A549 (cell line): ENCODE measurements around the gene ESRRG. TPM values are rescaled to one million over a fixed set of nuclear protein-coding genes. Genes with fewer than 3 reads are reported as not detected.
"Not testable (repeated sequence)": the region's sequence is repeated elsewhere in the genome, so short reads cannot be mapped to it uniquely, and the experiment has no call there.

Experiments
- ATAC-seq, 2 experiments: fragments of 200-7000 bp in 1 of 2; fragments of >200 bp in 1 of 2; cut with Nextera tagmentation in 1 of 2; cut with Tn5 transposase in 1 of 2; 3 replicates each; pipeline versions ENCODE4 v1.8.0 to v1.9.1; 2018 to 2020; ENCODE audit warnings: mild to moderate bottlenecking in 1 of 2, moderate library complexity in 1 of 2
- CTCF ChIA-PET: fragments of 300-600 bp; sonication (Branson Sonifier 250); formaldehyde crosslinking; extraction: SDS; loops from one replicate; lab custom pipeline; 2021; ENCODE audit warnings: antibody characterized with exemption, inconsistent platforms; lab: Yijun Ruan, JAX
- POLR2A ChIA-PET: fragments of 350-600 bp; formaldehyde crosslinking; extraction: SDS; loops from one replicate; lab custom pipeline; 2021; ENCODE audit warnings: antibody characterized with exemption, inconsistent platforms; lab: Yijun Ruan, JAX
- DNase-seq, 2 experiments: peaks; one replicate each; pipeline versions ENCODE4 v3.0.0 to v3.0.0-alpha.2; 2011 to 2016; ENCODE audit warnings: low read depth in 1 of 2, low spot score in 1 of 2
- FAIRE-seq: peaks from 2 replicates; lab custom pipeline; 2011; peaks lifted over from hg19 to GRCh38; lab: Jason Lieb, UNC
- H3K27ac ChIP-seq, 2 experiments: fragments of >200 bp; sonication (Bioruptor Twin); formaldehyde crosslinking; 3 replicates each; pipeline ENCODE4 v1.5.1; 2016 to 2017
- H3K4me1 ChIP-seq: fragments of >200 bp; sonication (Bioruptor Twin); formaldehyde crosslinking; 3 replicates; pipeline ENCODE4 v1.6.1; 2016
- H3K4me2 ChIP-seq: fragments of >200 bp; sonication (Bioruptor Twin); formaldehyde crosslinking; 3 replicates; pipeline ENCODE4 v1.6.1; 2016
- H3K4me3 ChIP-seq: fragments of >200 bp; sonication (Bioruptor Twin); formaldehyde crosslinking; 3 replicates; pipeline ENCODE4 v1.5.1; 2016
- H3K9me3 ChIP-seq: fragments of >200 bp; sonication (Bioruptor Twin); formaldehyde crosslinking; 3 replicates; pipeline ENCODE4 v1.6.1; 2016
- CBX2 ChIP-seq: fragments of 200-600 bp; sonication (generic); IDR thresholded peaks from 2 replicates; pipeline ENCODE4 v1.6.1; 2016; ENCODE audit warnings: low read depth, mild to moderate bottlenecking, borderline replicate concordance
- CBX8 ChIP-seq: fragments of 200-600 bp; sonication (generic); IDR thresholded peaks from 2 replicates; pipeline ENCODE4 v1.6.1; 2016
- CEBPB ChIP-seq, 2 experiments: fragments of >200 bp in 1 of 2; sonication (Bioruptor Twin) in 1 of 2; formaldehyde crosslinking in 1 of 2; IDR thresholded peaks; 2 replicates each; pipeline ENCODE4 v1.6.1; 2012 to 2016
- CHD2 ChIP-seq: fragments of 150-350 bp; IDR thresholded peaks from 2 replicates; pipeline ENCODE4 v1.6.1; 2014; ENCODE audit warnings: low read length; ENCODE audit not compliant: partially characterized antibody
- CHD4 ChIP-seq: fragments of 200-600 bp; sonication (generic); IDR thresholded peaks from 2 replicates; pipeline ENCODE4 v1.6.1; 2016; ENCODE audit warnings: antibody characterized with exemption, mild to moderate bottlenecking, borderline replicate concordance
- FOSL2 ChIP-seq, 2 experiments: fragments of 450-650 bp in 1 of 2; fragments of >200 bp in 1 of 2; sonication (Bioruptor Twin) in 1 of 2; formaldehyde crosslinking; IDR thresholded peaks; 2 replicates each; pipeline versions ENCODE4 v1.5.0 to v1.6.1; 2016 to 2020; ENCODE audit warnings: mild to moderate bottlenecking in 1 of 2, moderate library complexity in 1 of 2
- JUN ChIP-seq, 2 experiments: fragments of >200 bp; sonication (Bioruptor Twin); formaldehyde crosslinking; IDR thresholded peaks; 2 replicates in 1 of 2; 3 replicates in 1 of 2; pipeline ENCODE4 v1.6.1; 2016 to 2017
- JUNB ChIP-seq: fragments of >200 bp; sonication (Bioruptor Twin); formaldehyde crosslinking; IDR thresholded peaks from 2 replicates; pipeline ENCODE4 v1.6.1; 2016
- MYC ChIP-seq: IDR thresholded peaks from 2 replicates; pipeline ENCODE4 v1.6.1; 2012; ENCODE audit warnings: mild to moderate bottlenecking, inconsistent platforms, low read length, improper control_type of control experiment, borderline replicate concordance
- NPAS2 ChIP-seq: fragments of 250-450 bp; sonication (Bioruptor Pico); IDR thresholded peaks from 2 replicates; pipeline ENCODE4 v1.8.0; 2022; ENCODE audit warnings: mild to moderate bottlenecking, moderate library complexity, borderline replicate concordance
- RARB ChIP-seq: fragments of 250-450 bp; sonication (Bioruptor Pico); IDR thresholded peaks from 2 replicates; pipeline ENCODE4 v1.8.0; 2021; ENCODE audit warnings: mild to moderate bottlenecking, moderate library complexity
- SMC3 ChIP-seq: fragments of >200 bp; sonication (Bioruptor Twin); formaldehyde crosslinking; IDR thresholded peaks from 3 replicates; pipeline ENCODE4 v1.6.1; 2018; ENCODE audit warnings: inconsistent platforms
- TFCP2L1 ChIP-seq: fragments of 250-450 bp; sonication (Bioruptor Pico); IDR thresholded peaks from 2 replicates; pipeline ENCODE4 v1.5.0; 2021; ENCODE audit warnings: mild to moderate bottlenecking
- TP53 ChIP-seq: fragments of 250-450 bp; sonication (Bioruptor Pico); IDR thresholded peaks from 2 replicates; pipeline ENCODE4 v1.5.0; 2021; ENCODE audit warnings: mild to moderate bottlenecking, moderate library complexity
- WGBS: methylation state at CpG from one replicate; pipeline ENCODE4 v1.1.6; 2017; ENCODE audit errors: missing lambda C conversion rate; 5-methylcytosine and 5-hydroxymethylcytosine counted together
- polyA plus RNA-seq, 4 experiments: library from polyadenylated mRNA; depleted of rRNA in 3 of 4; stranded (reverse); fragments of >200 nt; fragmentation: RNase III in 1 of 4; extraction: RNeasy Plus Mini Kit Qiagen cat#74134 plus additional on column Dnase treatment in 1 of 4; gene quantifications; 2 replicates in 3 of 4; 3 replicates in 1 of 4; pipeline ENCODE4 v1.2.3, GENCODE V29; 2011 to 2017
- TF ChIP-seq, protein P1 (sequence below): fragments of 450-650 bp; IDR thresholded peaks from 2 replicates; pipeline ENCODE4 v1.6.1; 2014; ENCODE audit warnings: antibody characterized with exemption
- TF ChIP-seq, protein P2 (sequence below): fragments of >200 bp; sonication (Bioruptor Twin); formaldehyde crosslinking; IDR thresholded peaks from 2 replicates; pipeline ENCODE4 v1.6.1; 2016
- TF ChIP-seq, protein P3 (sequence below): fragments of 250-450 bp; sonication (Bioruptor Pico); IDR thresholded peaks from 2 replicates; pipeline ENCODE4 v1.5.0; 2021; ENCODE audit warnings: mild to moderate bottlenecking, moderate library complexity, borderline replicate concordance
- TF ChIP-seq, protein P4 (sequence below): IDR thresholded peaks from 2 replicates; pipeline ENCODE4 v1.6.1; 2012; ENCODE audit warnings: low read depth, borderline replicate concordance
- TF ChIP-seq, protein P5 (sequence below): IDR thresholded peaks from 2 replicates; pipeline ENCODE4 v1.6.1; 2012

The ESRRG gene
- polyA plus RNA-seq, 2 of the 4 experiments (the other 2 are of a cell fraction) = 0.09 TPM; not detected in 1

DNA sequence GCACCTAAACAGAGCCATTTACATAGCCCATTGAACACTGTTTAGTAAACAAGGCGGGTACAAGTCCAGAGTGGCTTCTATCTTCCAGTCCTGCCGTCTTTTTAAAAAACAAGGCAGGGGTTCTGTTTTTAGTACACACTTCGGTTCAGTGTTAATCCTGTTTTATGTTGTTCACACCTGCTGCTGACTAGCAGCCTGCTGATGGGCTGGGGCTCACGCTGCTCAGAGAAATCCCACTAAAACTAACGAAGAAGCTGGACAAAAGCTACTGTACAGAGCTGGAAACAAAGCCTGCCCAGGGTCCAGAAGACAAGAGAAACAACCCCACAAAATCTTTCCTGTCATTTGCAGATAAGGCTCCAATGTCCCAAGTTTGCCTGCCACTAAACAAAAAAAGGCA is 13.2 kb downstream of the ESRRG start:
- 2% methylated on average over 5 of the region's 5 CpGs for WGBS
- H3K4me1 ChIP-seq = no peaks in the 10 kb centered on the region
- FAIRE-seq = no peak
- TF ChIP-seq, protein P1, sequence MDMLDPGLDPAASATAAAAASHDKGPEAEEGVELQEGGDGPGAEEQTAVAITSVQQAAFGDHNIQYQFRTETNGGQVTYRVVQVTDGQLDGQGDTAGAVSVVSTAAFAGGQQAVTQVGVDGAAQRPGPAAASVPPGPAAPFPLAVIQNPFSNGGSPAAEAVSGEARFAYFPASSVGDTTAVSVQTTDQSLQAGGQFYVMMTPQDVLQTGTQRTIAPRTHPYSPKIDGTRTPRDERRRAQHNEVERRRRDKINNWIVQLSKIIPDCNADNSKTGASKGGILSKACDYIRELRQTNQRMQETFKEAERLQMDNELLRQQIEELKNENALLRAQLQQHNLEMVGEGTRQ = no peak
- no peak for TF ChIP-seq NPAS2 (CRISPR knock-in tag)
- no peak overlapping the region for H3K4me3 ChIP-seq
- ATAC-seq = no peak
- CTCF ChIA-PET = interaction anchor here (0.5 to 0.6 kb wide), 2 partner anchors 714 to 1465 kb away, joined by 3 read pairs; no protein-coding TSS in a partner anchor
- no peak overlapping the region for H3K27ac ChIP-seq
- no peaks in the 10 kb centered on the region for H3K9me3 ChIP-seq
- DNase-seq = no peak
- POLR2A ChIA-PET = interaction anchor here (0.6 kb wide), 1 partner anchor 20 kb away, joined by 7 read pairs; no protein-coding TSS in a partner anchor
- H3K4me2 ChIP-seq = no peak overlapping the region

DNA sequence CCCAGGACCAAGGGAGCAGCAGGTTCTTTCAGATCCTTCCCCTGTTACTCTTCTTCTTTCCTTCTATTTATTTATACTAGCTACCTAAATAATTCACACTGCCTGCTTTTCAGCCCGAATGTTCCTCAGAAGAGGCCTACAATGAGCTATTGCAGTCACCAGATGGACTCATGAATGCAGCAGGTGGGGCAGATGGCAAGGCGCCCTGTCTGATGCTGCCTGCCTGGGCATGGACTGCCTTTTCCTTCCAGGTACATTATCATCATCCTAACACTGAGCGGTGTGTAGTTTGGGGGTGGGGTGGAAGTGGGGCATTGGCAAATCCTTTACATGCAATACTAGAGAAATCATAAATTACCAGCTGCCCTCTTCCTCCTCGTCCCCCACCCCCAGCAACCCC is 17.6 kb downstream of the ESRRG start:
- no peak overlapping the region for H3K4me2 ChIP-seq

DNA sequence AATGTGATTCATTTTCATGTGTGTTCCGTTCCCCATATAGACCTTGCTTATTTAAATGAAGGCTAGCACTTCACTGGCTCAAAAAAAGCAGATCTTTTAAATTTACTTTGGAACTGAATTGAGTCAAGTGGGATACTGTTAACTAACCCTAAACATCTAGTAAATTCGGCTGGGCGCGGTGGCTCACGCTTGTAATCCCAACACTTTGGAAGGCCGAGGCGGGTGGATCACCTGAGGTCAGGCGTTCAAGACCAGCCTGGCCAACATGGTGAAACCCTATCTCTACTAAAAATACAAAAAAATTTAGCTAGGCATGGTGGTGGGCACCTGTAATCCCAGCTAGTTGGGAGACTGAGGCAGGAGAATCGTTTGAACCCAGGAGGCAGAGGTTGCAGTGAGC is 19.2 kb downstream of the ESRRG start:
- H3K4me1 ChIP-seq, POLR2A ChIA-PET, H3K4me2 ChIP-seq, ATAC-seq, H3K4me3 ChIP-seq, H3K9me3 ChIP-seq, H3K27ac ChIP-seq, CTCF ChIA-PET, FAIRE-seq, DNase-seq: not testable (repeated sequence)
- 50% methylated on average over 9 of the region's 9 CpGs for WGBS

More for the DNA sequence above, 17.6 kb downstream of the ESRRG start:
- Histone ChIP-seq H3K4me1 (no peaks in the 10 kb centered on the region), H3K4me3 (no peak overlapping the region), H3K9me3 (no peaks in the 10 kb centered on the region), H3K27ac (no peak overlapping the region)
- no peak for DNase-seq
- ChIA-PET POLR2A (no interaction called here), CTCF (no interaction called here)
- TF ChIP-seq SMC3 (no peak), JUN (IDR thresholded peaks at IDR 0.05) (no peak), CHD4 (no peak), MYC (no peak), TP53 (CRISPR knock-in tag) (no peak), FOSL2 (IDR thresholded peaks at IDR 0.05) (no peak), FOSL2 (CRISPR knock-in tag; IDR thresholded peaks at IDR 0.05) (no peak), CBX8 (no peak), CHD2 (no peak), CEBPB (IDR thresholded peaks at IDR 0.05) (no peak), TFCP2L1 (CRISPR knock-in tag) (no peak), CBX2 (no peak), JUNB (no peak)
- TF ChIP-seq, protein P2, sequence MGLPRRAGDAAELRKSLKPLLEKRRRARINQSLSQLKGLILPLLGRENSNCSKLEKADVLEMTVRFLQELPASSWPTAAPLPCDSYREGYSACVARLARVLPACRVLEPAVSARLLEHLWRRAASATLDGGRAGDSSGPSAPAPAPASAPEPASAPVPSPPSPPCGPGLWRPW = no peak
- TF ChIP-seq, protein P3, sequence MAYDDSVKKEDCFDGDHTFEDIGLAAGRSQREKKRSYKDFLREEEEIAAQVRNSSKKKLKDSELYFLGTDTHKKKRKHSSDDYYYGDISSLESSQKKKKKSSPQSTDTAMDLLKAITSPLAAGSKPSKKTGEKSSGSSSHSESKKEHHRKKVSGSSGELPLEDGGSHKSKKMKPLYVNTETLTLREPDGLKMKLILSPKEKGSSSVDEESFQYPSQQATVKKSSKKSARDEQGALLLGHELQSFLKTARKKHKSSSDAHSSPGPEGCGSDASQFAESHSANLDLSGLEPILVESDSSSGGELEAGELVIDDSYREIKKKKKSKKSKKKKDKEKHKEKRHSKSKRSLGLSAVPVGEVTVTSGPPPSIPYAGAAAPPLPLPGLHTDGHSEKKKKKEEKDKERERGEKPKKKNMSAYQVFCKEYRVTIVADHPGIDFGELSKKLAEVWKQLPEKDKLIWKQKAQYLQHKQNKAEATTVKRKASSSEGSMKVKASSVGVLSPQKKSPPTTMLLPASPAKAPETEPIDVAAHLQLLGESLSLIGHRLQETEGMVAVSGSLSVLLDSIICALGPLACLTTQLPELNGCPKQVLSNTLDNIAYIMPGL = no peak
- TF ChIP-seq, protein P4, sequence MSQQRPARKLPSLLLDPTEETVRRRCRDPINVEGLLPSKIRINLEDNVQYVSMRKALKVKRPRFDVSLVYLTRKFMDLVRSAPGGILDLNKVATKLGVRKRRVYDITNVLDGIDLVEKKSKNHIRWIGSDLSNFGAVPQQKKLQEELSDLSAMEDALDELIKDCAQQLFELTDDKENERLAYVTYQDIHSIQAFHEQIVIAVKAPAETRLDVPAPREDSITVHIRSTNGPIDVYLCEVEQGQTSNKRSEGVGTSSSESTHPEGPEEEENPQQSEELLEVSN = no peak
- FAIRE-seq = no peak
- ATAC-seq = no peak
- 25% methylated on average over 4 of the region's 4 CpGs for WGBS

DNA sequence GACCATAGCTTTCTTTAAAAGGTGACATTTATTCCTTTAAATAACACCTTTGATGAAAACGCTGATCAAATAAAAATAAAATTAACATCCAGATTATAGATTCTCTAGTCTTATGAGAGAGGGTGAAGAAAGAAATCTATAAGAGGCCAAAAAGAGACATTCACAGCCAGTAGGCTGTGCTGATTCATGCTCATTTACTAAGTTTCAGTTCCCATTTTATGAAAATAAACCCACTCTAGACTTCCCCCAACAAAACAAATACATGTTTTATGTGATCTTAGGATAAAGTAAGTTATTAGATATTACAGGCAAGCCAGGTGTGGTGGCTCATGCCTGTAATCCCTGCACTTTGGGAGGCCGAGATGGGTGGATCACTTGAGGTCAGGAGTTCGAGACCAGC is 21.1 kb downstream of the ESRRG start:
- 16% methylated on average over 3 of the region's 3 CpGs for WGBS
- no peak for DNase-seq
- Histone ChIP-seq H3K4me2 (no peak overlapping the region), H3K4me1 (no peaks in the 10 kb centered on the region), H3K4me3 (no peak overlapping the region)
- TF ChIP-seq, protein P5, sequence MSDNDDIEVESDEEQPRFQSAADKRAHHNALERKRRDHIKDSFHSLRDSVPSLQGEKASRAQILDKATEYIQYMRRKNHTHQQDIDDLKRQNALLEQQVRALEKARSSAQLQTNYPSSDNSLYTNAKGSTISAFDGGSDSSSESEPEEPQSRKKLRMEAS = no peak
- no peak for TF ChIP-seq RARB (CRISPR knock-in tag)
- TF ChIP-seq, all 56 proteins: peak for 0
- Histone ChIP-seq H3K9me3 (no peaks in the 10 kb centered on the region), H3K27ac (no peak overlapping the region)
- ChIA-PET POLR2A (no interaction called here), CTCF (interaction anchor here (0.6 to 0.7 kb wide), 2 partner anchors 47 to 330 kb away, joined by 3 to 5 read pairs; no protein-coding TSS in a partner anchor)
- FAIRE-seq (no peak), ATAC-seq (no peak)
